ENCODE results near the gene PITPNC1.

The PITPNC1 gene

GRCh38 chr17:67509390-67510287 is 132.6 kb downstream of the PITPNC1 start:
- Histone ChIP-seq H3K27me3 (replicated peaks; ENCODE audit: insufficient read depth, low read length) (no peaks in the 10 kb centered on the region), H3K9me3 (replicated peaks; ENCODE audit: insufficient read depth, low read length) (no peaks in the 10 kb centered on the region), H3K27ac (ENCODE audit: low read length) (peak overlapping the region; percentile 7; the same call in 1 of the 2 replicates), H3F3A (ENCODE audit: insufficient read depth, low read length) (no peaks in the 10 kb centered on the region), H3K4me3 (ENCODE audit: low read length) (peak overlapping the region; percentile 29; the same call in 1 of the 2 replicates), H3K4me2 (ENCODE audit: low read depth, low read length) (peak overlapping the region; percentile 54; the same call in 1 of the 2 replicates), H3K36me3 (replicated peaks; ENCODE audit: insufficient read depth, low read length) (no peaks in the 10 kb centered on the region), H4K20me1 (ENCODE audit: insufficient read depth, low read length) (no peaks in the 10 kb centered on the region), H3K9me2 (replicated peaks; ENCODE audit: insufficient read depth, low read length) (no peaks in the 10 kb centered on the region), H2AFZ (ENCODE audit: low read length) (no peak overlapping the region), H3K4me1 (ENCODE audit: low read length) (no peaks in the 10 kb centered on the region), H3K79me2 (ENCODE audit: low read length) (peaks cover 5% of the 10 kb centered on the region; the same call in 1 of the 2 replicates), H3K9ac (ENCODE audit: low read length) (0 out of 2 replicates have a peak overlapping the region, but pooled peaks have one; percentile 18)
- no peak for TF ChIP-seq CTCF (IDR thresholded peaks at IDR 0.05; ENCODE audit: low read length)
- no peak for TF ChIP-seq EZH2phosphoT487 (IDR thresholded peaks at IDR 0.05; ENCODE audit: low read length)
- TF ChIP-seq EZH2 (optimal IDR thresholded peaks at IDR 0.05; ENCODE audit: low read depth, low read length): no peak
- peak; percentile 35 for DNase-seq

DNA sequence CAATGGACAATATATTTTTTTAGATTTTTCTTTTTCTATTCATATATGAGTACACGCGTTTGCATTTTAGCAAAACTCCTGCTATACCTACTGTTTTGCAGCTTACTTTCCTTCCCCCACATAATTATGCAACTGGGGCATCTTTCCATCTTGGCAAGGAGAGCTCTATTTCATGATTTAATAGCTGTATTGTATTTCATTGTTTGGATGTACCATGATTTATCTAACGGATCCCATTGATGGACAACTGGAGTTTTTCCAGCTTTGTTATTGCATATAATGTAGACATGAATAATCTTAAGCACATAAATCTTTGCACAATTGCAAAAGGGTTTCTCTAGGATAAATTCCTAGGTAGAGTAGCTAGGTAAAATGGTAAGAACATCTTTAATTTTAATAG is 133.9 kb downstream of the PITPNC1 start:
- Histone ChIP-seq H3K27ac (ENCODE audit: low read length) (no peak overlapping the region), H3K4me2 (ENCODE audit: low read depth, low read length) (no peak overlapping the region), H3F3A (ENCODE audit: insufficient read depth, low read length) (no peaks in the 10 kb centered on the region), H3K4me3 (ENCODE audit: low read length) (no peak overlapping the region), H3K36me3 (replicated peaks; ENCODE audit: insufficient read depth, low read length) (no peaks in the 10 kb centered on the region), H3K27me3 (replicated peaks; ENCODE audit: insufficient read depth, low read length) (no peaks in the 10 kb centered on the region), H2AFZ (ENCODE audit: low read length) (no peak overlapping the region), H3K9me2 (replicated peaks; ENCODE audit: insufficient read depth, low read length) (no peaks in the 10 kb centered on the region), H3K4me1 (ENCODE audit: low read length) (peaks cover 6% of the 10 kb centered on the region; the same call in 1 of the 2 replicates), H3K79me2 (ENCODE audit: low read length) (peaks cover 5% of the 10 kb centered on the region; the same call in 1 of the 2 replicates), H3K9me3 (replicated peaks; ENCODE audit: insufficient read depth, low read length) (no peaks in the 10 kb centered on the region), H4K20me1 (ENCODE audit: insufficient read depth, low read length) (no peaks in the 10 kb centered on the region), H3K9ac (ENCODE audit: low read length) (no peak overlapping the region)
- DNase-seq: no peak
- TF ChIP-seq EZH2phosphoT487 (IDR thresholded peaks at IDR 0.05; ENCODE audit: low read length) (no peak), EZH2 (optimal IDR thresholded peaks at IDR 0.05; ENCODE audit: low read depth, low read length) (no peak), CTCF (IDR thresholded peaks at IDR 0.05; ENCODE audit: low read length) (no peak)

GRCh38 chr17:67511804-67512203 is 134.7 kb downstream of the PITPNC1 start:
- Histone ChIP-seq H4K20me1 (ENCODE audit: insufficient read depth, low read length) (no peaks in the 10 kb centered on the region), H2AFZ (ENCODE audit: low read length) (no peak overlapping the region), H3K4me3 (ENCODE audit: low read length) (no peak overlapping the region), H3K4me2 (ENCODE audit: low read depth, low read length) (no peak overlapping the region), H3K36me3 (replicated peaks; ENCODE audit: insufficient read depth, low read length) (no peaks in the 10 kb centered on the region), H3K4me1 (ENCODE audit: low read length) (peaks cover 6% of the 10 kb centered on the region; the same call in 1 of the 2 replicates), H3F3A (ENCODE audit: insufficient read depth, low read length) (no peaks in the 10 kb centered on the region), H3K27me3 (replicated peaks; ENCODE audit: insufficient read depth, low read length) (no peaks in the 10 kb centered on the region), H3K9me2 (replicated peaks; ENCODE audit: insufficient read depth, low read length) (no peaks in the 10 kb centered on the region), H3K27ac (ENCODE audit: low read length) (no peak overlapping the region), H3K79me2 (ENCODE audit: low read length) (peaks cover 5% of the 10 kb centered on the region; the same call in 1 of the 2 replicates), H3K9me3 (replicated peaks; ENCODE audit: insufficient read depth, low read length) (no peaks in the 10 kb centered on the region), H3K9ac (ENCODE audit: low read length) (no peak overlapping the region)
- DNase-seq: no peak
- TF ChIP-seq EZH2 (optimal IDR thresholded peaks at IDR 0.05; ENCODE audit: low read depth, low read length): no peak
- TF ChIP-seq EZH2phosphoT487 (IDR thresholded peaks at IDR 0.05; ENCODE audit: low read length): no peak
